Karpas-422 (cell line): ENCODE data around the gene RAB13. TPM values are rescaled to one million over a fixed set of nuclear protein-coding genes. Genes with fewer than 3 reads are reported as not detected.

ENCODE experiments used
- DNase-seq: peaks from one replicate; pipeline ENCODE4 v3.0.0-alpha.2; 2015
- H2AFZ ChIP-seq: fragments of 200-600 bp; sonication (generic); 2 replicates; pipeline ENCODE4 v1.6.1; 2014; ENCODE audit warnings: antibody characterized with exemption, low read length, mixed read lengths
- H3K27ac ChIP-seq: fragments of 200-600 bp; sonication (generic); 2 replicates; pipeline ENCODE4 v1.5.1; 2014; ENCODE audit warnings: mild to moderate bottlenecking, low read length, moderate library complexity
- H3K27me3 ChIP-seq: fragments of 200-600 bp; sonication (generic); 2 replicates; pipeline ENCODE4 v1.6.1; 2014; ENCODE audit warnings: low read length, mixed read lengths
- H3K36me3 ChIP-seq: fragments of 200-600 bp; sonication (generic); 2 replicates; pipeline ENCODE4 v1.6.1; 2014; ENCODE audit warnings: low read length, mixed read lengths; ENCODE audit not compliant: insufficient read depth
- H3K4me1 ChIP-seq: fragments of 200-600 bp; sonication (generic); 2 replicates; pipeline ENCODE4 v1.6.1; 2014; ENCODE audit warnings: mild to moderate bottlenecking, low read length, mixed read lengths
- H3K4me2 ChIP-seq: fragments of 200-600 bp; sonication (generic); 2 replicates; pipeline ENCODE4 v1.6.1; 2014; ENCODE audit warnings: low read length, low read depth, mild to moderate bottlenecking; ENCODE audit not compliant: poor library complexity, severe bottlenecking
- H3K4me3 ChIP-seq: fragments of 200-600 bp; sonication (generic); 2 replicates; pipeline ENCODE4 v1.5.1; 2014; ENCODE audit warnings: mild to moderate bottlenecking, antibody characterized with exemption, low read length, mixed read lengths
- H3K79me2 ChIP-seq: fragments of 200-600 bp; sonication (generic); 2 replicates; pipeline ENCODE4 v1.6.1; 2014; ENCODE audit warnings: mild to moderate bottlenecking, low read length, mixed read lengths
- H3K9ac ChIP-seq: fragments of 200-600 bp; sonication (generic); 2 replicates; pipeline ENCODE4 v1.6.0; 2014; ENCODE audit warnings: low read length
- H3K9me2 ChIP-seq: fragments of 200-600 bp; sonication (generic), shearing (Covaris generic); replicated peaks from 2 replicates; pipeline ENCODE4 v1.6.0; 2014; ENCODE audit warnings: mild to moderate bottlenecking, low read length, moderate library complexity; ENCODE audit not compliant: insufficient read depth
- H3K9me3 ChIP-seq: fragments of 300-700, 200-600 bp; sonication (generic); 2 replicates; pipeline ENCODE4 v1.6.1; 2014; ENCODE audit warnings: low read length, mixed read lengths
- H4K20me1 ChIP-seq: fragments of 200-600 bp; sonication (generic); 2 replicates; pipeline ENCODE4 v1.6.1; 2014; ENCODE audit warnings: mild to moderate bottlenecking, antibody characterized with exemption, low read length, low read depth; ENCODE audit not compliant: insufficient read depth
- total RNA-seq: library from RNA; depleted of rRNA; stranded (reverse); fragments of >200 nt; shearing (Covaris generic); gene quantifications from 2 replicates; pipeline ENCODE4 v1.2.3, GENCODE V29; 2014; ENCODE audit warnings: low replicate concordance

The RAB13 gene
- total RNA-seq, 1 experiment from 2014 or later = 5.8 TPM

- DNase-seq = peak; percentile 98
- no peaks in the 10 kb centered on the region for H4K20me1 ChIP-seq
- peak within 1 kb of the TSS; percentile 93 for H3K4me2 ChIP-seq
- H3K4me1 ChIP-seq = peaks cover 61% of the 10 kb centered on the region
- no peaks in the 10 kb centered on the region for H3K9me2 ChIP-seq
- peak within 1 kb of the TSS; percentile 94 for H3K9ac ChIP-seq
- H3K79me2 ChIP-seq = peaks cover 37% of the 10 kb centered on the region
- no peaks in the 10 kb centered on the region for H3K27me3 ChIP-seq
- no peaks in the 10 kb centered on the region for H3K9me3 ChIP-seq
- H3K27ac ChIP-seq = peak within 1 kb of the TSS; percentile 86
- H3K4me3 ChIP-seq = peak within 1 kb of the TSS; percentile 86
- H3K36me3 ChIP-seq = peaks cover 8% of the 10 kb centered on the region; the same call in 1 of the 2 replicates
- H2AFZ ChIP-seq = 0 out of 2 replicates have a peak within 1 kb of the TSS, but pooled peaks have one; percentile 28
Measured at GRCh38 chr1:153963030-153963849, 22.9 kb downstream of the RAB13 start, which contains the start of gene SLC39A1. SLC39A1 (minus strand) TSS chr1:153963537; CDS start chr1:153962715, 822 bp downstream.

- peak overlapping the region; percentile 93 for H3K4me2 ChIP-seq
- H3K4me3 ChIP-seq = peak overlapping the region; percentile 86
- H3K79me2 ChIP-seq = peaks cover 42% of the 10 kb centered on the region
- no peaks in the 10 kb centered on the region for H3K27me3 ChIP-seq
- peaks cover 57% of the 10 kb centered on the region for H3K4me1 ChIP-seq
- peak overlapping the region; percentile 94 for H3K9ac ChIP-seq
- H3K9me3 ChIP-seq = no peaks in the 10 kb centered on the region
- H4K20me1 ChIP-seq = peaks cover 2% of the 10 kb centered on the region; the same call in 1 of the 2 replicates
- H3K36me3 ChIP-seq = peaks cover 8% of the 10 kb centered on the region; the same call in 1 of the 2 replicates
- peak overlapping the region; percentile 86 for H3K27ac ChIP-seq
- H2AFZ ChIP-seq = no peak overlapping the region
- H3K9me2 ChIP-seq = no peaks in the 10 kb centered on the region
- DNase-seq = peak; percentile 70
Measured at GRCh38 chr1:153962088-153963029, 23.8 kb downstream of the RAB13 start.

- Histone ChIP-seq H3K4me3 (peak overlapping the region; percentile 86), H2AFZ (no peak overlapping the region), H3K9me2 (no peaks in the 10 kb centered on the region), H3K79me2 (peaks cover 45% of the 10 kb centered on the region), H3K9me3 (no peaks in the 10 kb centered on the region), H3K9ac (peak overlapping the region; percentile 94), H3K27ac (peak overlapping the region; percentile 86), H3K36me3 (peaks cover 8% of the 10 kb centered on the region; the same call in 1 of the 2 replicates), H3K4me2 (peak overlapping the region; percentile 93), H4K20me1 (peaks cover 12% of the 10 kb centered on the region; the same call in 1 of the 2 replicates), H3K4me1 (peaks cover 63% of the 10 kb centered on the region), H3K27me3 (no peaks in the 10 kb centered on the region)
- DNase-seq = no peak
Measured at GRCh38 chr1:153961421-153961820, 24.7 kb downstream of the RAB13 start.

- Histone ChIP-seq H3K4me1 (peaks cover 65% of the 10 kb centered on the region), H3K9ac (no peak overlapping the region), H4K20me1 (peaks cover 20% of the 10 kb centered on the region; the same call in 1 of the 2 replicates)
Measured at GRCh38 chr1:153960206-153960605, 25.9 kb downstream of the RAB13 start.

GRCh38 chr1:153959454-153959853 lies 26.7 kb downstream of the RAB13 start:
- no peaks in the 10 kb centered on the region for H3K9me3 ChIP-seq
- H3K36me3 ChIP-seq = peaks cover 14% of the 10 kb centered on the region; the same call in 1 of the 2 replicates
- peak overlapping the region; percentile 86 for H3K4me2 ChIP-seq
- 0 out of 2 replicates have a peak overlapping the region, but pooled peaks have one; percentile 24 for H3K27ac ChIP-seq
- no peaks in the 10 kb centered on the region for H3K9me2 ChIP-seq
- H4K20me1 ChIP-seq = peaks cover 20% of the 10 kb centered on the region; the same call in 1 of the 2 replicates
- H3K9ac ChIP-seq = 0 out of 2 replicates have a peak overlapping the region, but pooled peaks have one; percentile 43
- no peak for DNase-seq
- H3K4me3 ChIP-seq = no peak overlapping the region
- no peaks in the 10 kb centered on the region for H3K27me3 ChIP-seq
- H2AFZ ChIP-seq = no peak overlapping the region
- peaks cover 61% of the 10 kb centered on the region for H3K79me2 ChIP-seq
- peaks cover 62% of the 10 kb centered on the region for H3K4me1 ChIP-seq

More at GRCh38 chr1:153960206-153960605, 25.9 kb downstream of the RAB13 start:
- no peak overlapping the region for H2AFZ ChIP-seq
- H3K36me3 ChIP-seq = peaks cover 8% of the 10 kb centered on the region; the same call in 1 of the 2 replicates
- no peaks in the 10 kb centered on the region for H3K9me3 ChIP-seq
- no peak for DNase-seq
- no peak overlapping the region for H3K4me3 ChIP-seq
- no peak overlapping the region for H3K4me2 ChIP-seq
- no peaks in the 10 kb centered on the region for H3K9me2 ChIP-seq
- peaks cover 53% of the 10 kb centered on the region for H3K79me2 ChIP-seq
- no peak overlapping the region for H3K27ac ChIP-seq
- no peaks in the 10 kb centered on the region for H3K27me3 ChIP-seq

GRCh38 chr1:153958961-153959260 lies 27.2 kb downstream of the RAB13 start:
- Histone ChIP-seq H3K4me1 (peaks cover 57% of the 10 kb centered on the region), H3K79me2 (peaks cover 66% of the 10 kb centered on the region), H3K9ac (peak overlapping the region; percentile 43), H3K9me2 (no peaks in the 10 kb centered on the region), H3K27ac (0 out of 2 replicates have a peak overlapping the region, but pooled peaks have one; percentile 24), H3K9me3 (no peaks in the 10 kb centered on the region), H3K27me3 (no peaks in the 10 kb centered on the region), H3K4me2 (peak overlapping the region; percentile 86), H2AFZ (no peak overlapping the region), H3K36me3 (peaks cover 19% of the 10 kb centered on the region; the same call in 1 of the 2 replicates), H4K20me1 (peaks cover 20% of the 10 kb centered on the region; the same call in 1 of the 2 replicates), H3K4me3 (peak overlapping the region; percentile 81; the same call in 1 of the 2 replicates)
- DNase-seq = no peak

GRCh38 chr1:153958111-153958960 lies 27.8 kb downstream of the RAB13 start, which contains the start of gene CRTC2:
CRTC2 (minus strand) TSS chr1:153958612; CDS start chr1:153958497, 115 bp downstream.
- no peaks in the 10 kb centered on the region for H3K9me3 ChIP-seq
- H3K9ac ChIP-seq = peak within 1 kb of the TSS; percentile 91
- H3K4me2 ChIP-seq = peak within 1 kb of the TSS; percentile 86
- peak within 1 kb of the TSS; percentile 81 for H3K4me3 ChIP-seq
- no peaks in the 10 kb centered on the region for H3K27me3 ChIP-seq
- H3K79me2 ChIP-seq = peaks cover 71% of the 10 kb centered on the region
- H3K27ac ChIP-seq = peak within 1 kb of the TSS; percentile 65
- DNase-seq = peak; percentile 99
- no peaks in the 10 kb centered on the region for H3K9me2 ChIP-seq
- H3K4me1 ChIP-seq = peaks cover 55% of the 10 kb centered on the region
- H3K36me3 ChIP-seq = peaks cover 21% of the 10 kb centered on the region; the same call in 1 of the 2 replicates
- H4K20me1 ChIP-seq = peaks cover 20% of the 10 kb centered on the region; the same call in 1 of the 2 replicates
- H2AFZ ChIP-seq = peak within 1 kb of the TSS; percentile 45; the same call in 1 of the 2 replicates
